HG02623 (cell line): ENCODE measurements around the gene CD96.
A peak's percentile ranks its signal among the peaks of the same experiment; 100 is the strongest.
"Not testable (repeated sequence)": the region's sequence is repeated elsewhere in the genome, so short reads cannot be mapped to it uniquely, and the experiment has no call there.

Source experiments
- ATAC-seq: cut with Tn5 transposase; IDR thresholded peaks from one replicate; pipeline ENCODE4 v1.9.1; 2021; ENCODE audit warnings: moderate library complexity; ENCODE audit not compliant: unreplicated experiment

Gene CD96, protein sequence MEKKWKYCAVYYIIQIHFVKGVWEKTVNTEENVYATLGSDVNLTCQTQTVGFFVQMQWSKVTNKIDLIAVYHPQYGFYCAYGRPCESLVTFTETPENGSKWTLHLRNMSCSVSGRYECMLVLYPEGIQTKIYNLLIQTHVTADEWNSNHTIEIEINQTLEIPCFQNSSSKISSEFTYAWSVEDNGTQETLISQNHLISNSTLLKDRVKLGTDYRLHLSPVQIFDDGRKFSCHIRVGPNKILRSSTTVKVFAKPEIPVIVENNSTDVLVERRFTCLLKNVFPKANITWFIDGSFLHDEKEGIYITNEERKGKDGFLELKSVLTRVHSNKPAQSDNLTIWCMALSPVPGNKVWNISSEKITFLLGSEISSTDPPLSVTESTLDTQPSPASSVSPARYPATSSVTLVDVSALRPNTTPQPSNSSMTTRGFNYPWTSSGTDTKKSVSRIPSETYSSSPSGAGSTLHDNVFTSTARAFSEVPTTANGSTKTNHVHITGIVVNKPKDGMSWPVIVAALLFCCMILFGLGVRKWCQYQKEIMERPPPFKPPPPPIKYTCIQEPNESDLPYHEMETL

DNA sequence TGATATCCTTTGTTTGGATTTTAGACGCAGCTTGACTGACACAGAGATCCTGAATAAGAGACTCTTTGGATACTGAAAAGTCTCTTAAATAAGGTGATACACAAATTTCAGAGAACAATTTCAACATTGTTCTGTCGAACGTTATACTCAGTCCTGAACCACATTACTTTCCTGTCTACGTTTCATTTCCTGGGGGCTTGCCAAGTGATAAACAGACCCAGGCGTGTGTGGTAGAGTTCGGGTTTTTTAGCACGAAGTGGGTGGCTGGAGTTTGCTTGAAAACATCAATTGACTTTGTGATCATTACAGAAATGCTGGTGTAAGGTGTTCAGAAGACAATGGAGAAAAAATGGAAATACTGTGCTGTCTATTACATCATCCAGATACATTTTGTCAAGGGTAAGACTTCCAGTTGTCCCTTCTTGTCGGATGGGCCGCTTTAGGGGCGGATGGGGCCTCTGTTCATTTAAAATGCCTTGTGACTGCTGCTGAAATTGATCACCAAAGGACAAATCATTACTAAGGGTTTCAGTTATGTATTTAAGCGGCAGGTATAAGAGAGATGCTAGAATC lies at the start of gene CD96:
TSS of gene CD96 (plus strand) at position 287 of the 573 bp plus-strand sequence. CDS start at position 339, 52 bp downstream.
- peak; percentile 25 for ATAC-seq

DNA sequence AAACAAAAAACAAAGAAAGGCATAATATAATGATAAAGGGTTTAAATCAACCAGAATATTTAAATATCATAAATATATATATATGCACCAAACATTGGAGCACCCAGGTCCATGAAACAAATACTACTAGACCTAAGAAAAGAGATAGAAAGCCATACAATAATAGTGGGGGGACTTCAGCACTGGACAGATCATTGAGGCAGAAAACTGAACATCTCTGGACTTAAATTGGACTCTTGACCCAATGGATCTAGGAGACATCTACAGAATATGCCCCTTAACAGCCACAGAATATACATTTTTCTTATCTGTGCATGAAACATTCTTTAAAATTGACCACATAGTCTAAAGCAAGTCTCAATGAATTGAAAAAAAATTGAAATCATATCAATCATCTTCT lies 48.7 kb upstream of the CD96 start:
- ATAC-seq: no peak

DNA sequence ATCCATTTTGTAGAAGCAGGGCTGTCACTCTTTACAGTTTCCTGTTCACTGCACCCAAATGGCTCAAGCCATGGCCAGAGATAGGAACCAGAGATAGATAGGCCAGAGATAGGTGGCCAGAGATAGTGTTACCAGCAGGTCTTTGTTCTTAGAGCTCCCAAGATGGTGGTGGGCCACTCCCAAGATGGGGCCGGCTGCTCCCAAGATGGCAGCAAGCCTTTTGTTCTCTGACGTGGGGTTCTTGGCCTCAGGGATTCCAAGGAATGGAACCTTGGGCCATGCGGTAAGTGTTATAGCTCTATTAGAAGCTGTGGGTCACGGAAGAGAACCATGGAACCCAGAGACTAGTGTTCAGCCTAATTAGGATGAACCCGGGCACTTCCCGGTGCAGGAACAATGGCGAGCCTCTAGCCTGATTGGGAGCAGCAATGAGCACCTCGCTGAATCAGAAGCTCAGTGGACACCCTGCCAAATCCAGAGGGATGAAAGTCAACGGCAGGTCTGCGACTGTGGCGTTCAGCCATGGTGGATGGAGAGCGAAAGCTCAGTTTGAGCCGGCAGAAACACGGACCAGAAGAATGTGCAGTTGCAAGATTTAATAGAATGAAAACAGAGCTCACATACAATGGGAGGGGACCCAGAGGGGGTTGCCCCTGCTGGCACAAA lies 45.0 kb upstream of the CD96 start:
- ATAC-seq: no peak

DNA sequence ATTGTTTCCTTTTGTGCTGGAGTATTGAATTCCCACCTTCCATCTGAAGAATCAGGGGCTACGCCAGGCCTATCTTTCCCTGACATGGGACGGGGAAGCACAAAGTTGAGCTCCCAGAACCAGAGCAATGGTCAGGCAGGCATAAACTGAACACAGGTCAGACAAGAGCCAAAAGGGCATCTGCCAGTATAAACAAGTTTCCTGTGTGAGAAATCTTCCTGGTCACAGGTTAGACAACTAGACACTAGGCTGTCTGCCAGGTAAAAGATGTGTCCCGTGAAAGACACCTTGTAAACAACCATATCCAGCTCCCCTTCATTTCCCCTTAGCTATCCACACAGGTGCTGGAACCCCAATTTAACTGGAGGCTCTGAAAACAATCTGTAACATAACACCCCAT lies 44.0 kb upstream of the CD96 start:
- ATAC-seq: no peak

DNA sequence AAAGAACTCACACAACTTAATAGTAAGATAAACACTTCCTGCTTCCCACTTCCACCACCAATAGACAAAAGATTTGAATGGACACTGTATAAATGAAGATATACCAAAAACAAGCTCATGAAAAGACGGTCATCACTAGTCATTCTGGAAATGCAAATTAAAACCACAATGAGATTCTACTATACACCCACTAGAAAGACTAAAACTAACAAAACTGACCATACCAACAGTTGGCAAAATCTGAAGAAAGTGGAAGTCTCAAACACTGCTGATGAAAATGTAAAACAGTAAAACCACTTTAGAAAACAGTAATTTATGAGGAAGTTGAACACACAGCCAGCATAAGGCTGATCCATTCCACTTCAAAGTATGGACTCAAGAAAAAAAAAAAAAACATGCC lies 35.6 kb upstream of the CD96 start:
- ATAC-seq: peak; percentile 84

DNA sequence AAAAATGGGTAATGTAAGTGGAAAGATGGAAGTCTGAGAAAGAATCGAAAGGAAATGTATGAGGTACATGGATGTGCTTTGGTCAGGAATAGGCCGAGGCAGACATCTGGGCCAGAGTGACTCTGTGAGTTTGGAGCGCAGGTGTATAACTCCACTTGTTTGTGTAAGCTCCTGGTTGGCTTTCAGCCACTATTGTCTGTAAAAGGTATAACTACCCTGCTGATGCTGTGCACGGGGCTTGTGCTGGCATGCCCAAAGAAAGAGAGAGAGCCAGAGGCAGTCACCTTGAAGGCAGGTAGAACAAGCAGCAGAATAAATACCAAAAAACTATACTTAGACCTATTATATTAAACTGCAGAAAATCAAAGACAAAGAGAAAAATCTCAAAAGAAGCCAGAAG lies 32.7 kb upstream of the CD96 start:
- no peak for ATAC-seq

DNA sequence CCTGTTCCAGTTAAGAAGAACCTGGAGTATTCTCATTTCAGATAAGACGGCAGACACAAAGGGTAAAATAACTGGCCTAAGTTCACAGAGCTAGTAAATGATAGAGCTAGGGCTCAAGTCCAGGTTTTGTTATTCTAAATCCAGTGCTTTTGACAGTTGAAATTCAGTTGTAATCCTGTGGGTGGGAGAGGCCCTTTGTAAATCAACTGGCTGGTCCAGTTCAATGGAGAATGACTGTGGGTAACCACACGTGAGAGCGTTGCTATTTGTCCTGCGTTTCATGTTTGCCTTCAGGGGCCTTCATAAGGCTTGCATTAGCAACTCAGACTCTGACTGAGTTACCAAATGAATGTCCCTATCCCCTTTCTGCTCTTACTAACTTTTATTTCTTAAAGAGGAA lies 24.2 kb upstream of the CD96 start:
- ATAC-seq: no peak

DNA sequence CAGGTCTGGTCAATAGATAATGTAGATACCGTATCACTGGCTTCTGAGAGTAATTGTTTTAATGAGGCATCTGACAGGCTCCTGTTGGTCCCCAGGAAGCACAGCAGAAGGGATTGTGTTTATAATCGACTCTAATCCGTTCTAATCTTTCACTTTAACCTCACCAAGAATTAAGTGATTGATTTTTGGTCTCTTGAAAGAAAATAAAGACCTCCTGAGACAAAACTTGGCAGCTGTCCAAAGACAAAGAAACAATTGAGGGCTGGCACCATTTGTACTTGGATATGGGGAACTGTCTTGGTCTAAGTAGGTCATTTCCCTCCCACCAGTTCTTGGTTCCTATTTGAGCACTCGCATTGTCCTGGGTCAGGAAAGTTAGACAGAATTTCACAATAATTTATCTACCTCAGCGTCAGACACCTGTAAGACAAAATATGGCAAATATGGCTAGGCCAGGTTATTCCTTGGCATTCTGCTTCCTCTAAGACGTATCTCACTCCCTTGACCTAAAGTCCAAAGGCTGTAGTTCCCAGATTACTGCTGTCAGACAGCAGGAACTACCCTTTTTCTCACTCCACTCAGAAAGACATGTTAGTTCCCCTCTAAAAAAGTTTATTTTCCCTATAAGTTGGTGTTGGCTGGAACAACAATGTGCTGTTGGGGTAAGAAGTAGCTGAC lies 22.7 kb upstream of the CD96 start:
- no peak for ATAC-seq

DNA sequence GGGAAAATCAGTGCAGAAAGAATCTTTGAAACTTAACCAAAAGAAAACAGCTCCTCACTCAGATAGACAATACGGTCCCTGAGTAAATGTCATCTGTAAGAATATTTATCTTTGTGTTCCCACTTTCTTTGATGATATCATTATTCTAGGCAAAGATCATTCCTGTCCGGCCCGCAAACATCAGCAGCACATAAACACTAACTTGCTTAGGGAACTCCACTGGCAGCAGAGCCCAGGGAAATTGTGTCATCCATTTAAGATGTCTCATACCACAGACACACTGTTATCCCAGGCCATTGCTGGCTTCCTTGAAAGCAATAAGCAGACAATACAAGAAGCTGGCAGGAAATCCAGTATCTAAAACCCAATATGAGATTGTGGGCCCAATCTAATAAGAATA lies 20.1 kb upstream of the CD96 start:
- no peak for ATAC-seq

DNA sequence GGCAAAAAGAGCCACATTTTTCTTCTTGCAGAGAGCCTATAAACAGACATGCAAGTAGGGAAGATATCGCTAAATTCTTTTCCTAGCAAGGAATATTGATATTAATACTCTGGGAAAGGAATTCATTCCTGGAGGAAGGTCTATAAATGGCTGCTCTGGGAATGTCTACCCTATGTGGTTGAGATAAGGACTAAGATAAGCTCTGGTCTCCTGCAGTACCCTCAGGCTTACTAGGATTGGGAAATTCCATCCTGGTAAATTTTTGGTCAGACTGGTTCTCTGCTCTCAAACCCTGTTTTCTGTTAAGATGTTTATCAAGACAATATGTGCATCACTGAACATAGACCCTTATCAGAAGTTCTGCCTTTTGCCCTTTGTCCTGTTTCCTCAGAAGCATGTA lies 17.5 kb upstream of the CD96 start:
- not testable (repeated sequence) for ATAC-seq

DNA sequence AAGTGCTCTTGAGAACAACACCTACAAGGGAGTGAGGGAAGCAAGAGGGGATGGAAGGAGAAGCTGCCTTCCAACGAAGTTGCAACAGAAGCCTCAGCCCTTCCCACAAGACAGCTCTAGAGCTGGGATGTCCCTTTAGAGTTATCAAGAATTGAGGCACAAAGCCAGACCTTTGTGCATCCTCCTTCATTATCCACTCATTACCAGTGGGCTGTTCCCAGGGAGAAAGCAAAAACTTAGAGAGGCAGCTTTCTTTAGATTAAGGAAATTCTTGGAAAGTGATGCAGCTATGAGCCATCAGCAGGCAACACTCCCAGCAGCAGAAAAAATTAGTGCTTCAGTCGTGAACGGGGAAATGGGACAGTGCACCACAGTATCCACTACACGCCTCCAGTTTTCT lies 10.6 kb upstream of the CD96 start:
- ATAC-seq: no peak

DNA sequence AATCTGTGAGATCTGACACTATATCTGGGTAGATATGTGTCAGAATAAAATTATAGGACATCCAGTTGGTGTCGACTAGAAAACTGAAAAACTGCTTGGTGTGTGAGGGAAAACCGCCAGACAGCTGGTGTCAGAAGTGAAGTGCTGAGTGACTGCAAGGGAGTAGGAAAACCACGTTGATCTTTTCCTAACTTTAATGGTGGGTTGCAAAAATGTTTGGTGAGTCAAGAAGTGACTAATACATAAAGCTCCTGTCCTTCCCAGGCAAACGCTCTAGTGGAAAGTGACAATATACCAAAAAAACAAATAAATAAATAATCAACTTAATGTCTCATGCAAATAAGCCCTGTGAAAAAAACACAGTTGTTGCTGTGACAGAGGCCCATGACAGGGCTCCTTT lies 7.3 kb upstream of the CD96 start:
- no peak for ATAC-seq

DNA sequence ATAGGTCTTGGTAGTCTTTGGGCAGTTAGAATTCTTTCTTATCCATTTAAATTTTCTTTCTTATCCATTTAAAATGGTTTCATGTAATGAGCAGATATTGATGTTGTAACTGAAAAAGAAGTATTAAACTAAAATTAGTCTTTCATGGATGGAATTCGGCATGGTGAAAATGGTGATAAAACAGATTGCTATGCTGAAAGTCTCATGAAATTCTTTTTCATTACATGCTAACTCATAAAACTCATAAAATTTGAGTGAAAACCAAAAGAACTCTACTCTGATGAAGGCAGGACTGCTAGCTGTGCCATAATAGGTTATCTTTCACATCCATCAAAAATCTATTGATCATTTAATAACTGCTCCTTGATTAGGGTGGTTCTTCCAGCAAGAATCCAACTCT lies 3.9 kb upstream of the CD96 start:
- ATAC-seq: no peak

DNA sequence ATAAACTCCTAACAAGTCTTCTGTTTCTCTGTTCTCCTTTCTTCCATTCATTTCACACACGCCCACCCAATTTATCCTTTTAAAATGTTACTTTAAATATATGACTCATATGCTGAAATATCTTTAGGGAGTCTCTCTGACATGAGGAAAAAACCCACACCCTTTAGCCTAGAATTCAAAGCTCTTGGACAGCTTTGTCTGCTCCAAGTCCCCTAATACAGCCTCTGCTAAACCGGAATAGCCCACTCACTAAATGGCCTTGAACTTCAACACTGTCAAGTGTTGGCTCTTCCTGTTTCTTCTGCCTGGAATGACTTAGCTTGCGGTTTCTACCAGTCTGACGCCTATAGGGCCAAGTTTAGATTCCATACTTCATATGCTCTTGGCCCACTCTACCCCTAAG lies 3.3 kb upstream of the CD96 start:
- peak; percentile 27 for ATAC-seq

DNA sequence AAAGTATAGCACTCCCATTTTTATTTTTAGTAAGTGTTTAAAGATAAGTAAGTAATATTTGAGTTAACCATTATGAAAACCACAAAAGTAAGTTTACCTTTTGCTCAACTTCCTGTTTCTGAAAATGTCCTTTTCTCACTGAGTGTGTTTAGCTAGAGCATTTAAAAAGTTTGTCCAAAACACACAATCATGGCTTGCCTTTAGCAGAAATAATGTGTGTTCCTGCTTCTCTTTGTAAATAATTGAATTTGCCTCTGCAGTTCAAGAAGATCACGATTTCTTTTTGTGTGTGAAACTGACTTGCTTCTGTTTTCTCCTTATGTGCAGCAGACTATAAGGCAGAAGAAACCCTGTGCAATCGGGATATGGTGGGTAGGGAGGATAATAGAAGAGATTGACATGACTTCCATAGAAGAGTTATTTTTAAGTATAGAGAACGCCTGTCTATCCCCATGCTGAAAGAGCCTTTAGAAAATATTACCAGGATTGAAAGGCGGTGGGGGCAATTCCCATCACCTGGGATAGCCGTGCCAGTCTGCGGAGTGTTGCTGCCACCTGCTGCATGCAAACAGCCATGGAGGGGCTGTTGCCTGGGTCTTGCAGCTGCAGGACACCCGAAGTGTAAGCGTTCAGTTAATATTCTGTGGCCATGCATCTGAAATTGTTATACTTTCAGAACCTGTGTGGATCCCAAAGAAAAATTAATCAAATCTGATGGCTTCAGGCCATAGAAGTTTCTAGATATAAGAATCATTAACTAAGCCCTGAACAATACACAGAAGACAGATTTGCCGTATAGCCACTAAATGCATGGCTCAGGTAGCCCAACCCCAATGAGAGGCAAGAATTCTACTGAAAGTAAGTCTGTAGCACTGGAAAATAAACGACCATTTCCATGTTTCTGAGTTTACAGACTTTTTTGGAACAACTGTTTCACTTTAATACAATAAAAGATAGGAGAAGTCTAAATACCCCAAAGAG lies 2.4 kb upstream of the CD96 start:
- peak; percentile 73 for ATAC-seq

DNA sequence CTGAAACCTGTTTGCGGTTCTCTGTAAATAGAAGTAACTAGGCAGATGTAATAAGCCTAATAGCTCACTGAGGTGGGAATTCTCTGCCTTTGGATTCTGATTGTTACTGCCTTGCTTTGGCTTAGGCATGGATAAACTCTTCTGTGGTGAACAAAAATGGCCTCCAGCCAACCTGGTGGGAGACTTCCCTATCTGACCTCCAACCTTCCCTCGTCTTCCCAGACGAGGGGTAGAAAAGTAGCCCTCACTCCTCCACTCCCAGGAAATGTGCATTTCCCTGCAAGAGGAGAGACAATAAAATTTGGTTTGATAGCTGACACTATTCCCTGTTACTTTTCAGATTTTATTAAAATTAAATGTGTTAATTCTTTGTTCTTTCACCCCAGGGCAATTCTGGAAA lies 606 bp upstream of the CD96 start:
- ATAC-seq: no peak

DNA sequence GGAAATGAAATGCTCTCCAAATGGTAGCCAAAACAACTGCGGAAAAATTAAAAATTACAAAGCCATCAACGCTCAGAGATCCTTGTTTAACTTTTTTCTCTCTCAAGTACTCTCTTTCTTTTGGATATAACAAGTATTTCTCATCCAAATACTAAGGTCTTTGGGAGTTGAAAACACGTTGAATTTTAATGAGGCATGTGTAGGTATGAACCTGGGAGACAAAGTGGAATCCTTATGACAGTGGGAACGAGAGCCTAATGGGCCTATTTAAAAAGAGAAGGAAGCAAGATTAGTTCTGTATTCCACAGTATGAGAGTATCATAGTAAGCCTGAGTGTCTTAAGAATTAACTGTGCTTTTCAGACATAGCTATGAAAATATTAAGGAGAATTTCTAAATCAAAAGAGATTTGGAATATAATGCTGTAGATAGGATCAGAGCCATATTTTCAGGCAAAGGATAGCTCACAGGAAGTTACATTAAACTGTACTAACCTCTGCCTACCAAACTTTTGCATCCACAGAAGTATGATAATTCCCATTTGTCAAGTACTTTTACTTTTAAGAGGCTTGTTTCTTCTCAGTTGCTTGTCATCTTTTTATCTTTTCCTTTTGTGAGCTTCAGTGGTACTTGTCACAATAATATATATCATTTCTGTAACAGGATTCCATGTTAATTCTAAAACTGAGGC lies 759 bp downstream of the CD96 start:
- ATAC-seq: no peak

DNA sequence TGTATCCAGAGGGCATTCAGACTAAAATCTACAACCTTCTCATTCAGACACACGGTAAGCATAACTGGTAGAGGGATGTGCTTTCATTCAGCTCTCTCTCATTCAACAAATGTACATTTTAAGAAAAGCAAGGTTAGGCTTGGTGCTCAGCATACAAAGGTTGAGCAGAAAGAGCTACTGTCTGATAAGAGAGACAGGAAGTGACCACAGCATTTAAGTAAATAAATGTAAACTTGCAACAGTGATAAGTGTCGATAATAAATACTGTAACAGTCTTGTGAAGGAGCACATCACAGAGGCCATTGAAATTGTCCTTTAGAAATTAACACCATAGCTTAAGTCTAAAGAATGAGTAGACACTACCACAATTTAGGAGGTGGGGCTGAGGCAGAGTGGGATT lies 3.4 kb downstream of the CD96 start:
- no peak for ATAC-seq

DNA sequence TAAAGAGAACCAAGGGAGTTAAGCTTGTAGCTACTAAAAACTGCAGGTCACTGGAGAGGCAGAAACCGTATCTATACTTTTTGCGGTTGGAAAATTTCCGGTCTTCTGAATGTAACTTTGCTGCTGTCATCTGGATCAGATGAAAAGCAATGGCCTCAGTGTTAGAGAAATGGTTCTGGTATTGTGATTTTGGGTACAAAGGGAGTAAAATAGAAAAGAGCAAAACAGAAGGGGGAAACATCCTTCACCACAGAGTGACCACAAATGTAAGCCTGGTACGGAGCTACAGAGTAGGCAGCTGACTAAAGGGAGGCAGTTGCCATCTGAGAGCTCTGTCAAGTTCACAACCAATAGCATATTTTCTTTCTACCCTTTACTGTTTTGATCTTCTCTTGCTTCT lies 5.6 kb downstream of the CD96 start:
- peak; percentile 87 for ATAC-seq

DNA sequence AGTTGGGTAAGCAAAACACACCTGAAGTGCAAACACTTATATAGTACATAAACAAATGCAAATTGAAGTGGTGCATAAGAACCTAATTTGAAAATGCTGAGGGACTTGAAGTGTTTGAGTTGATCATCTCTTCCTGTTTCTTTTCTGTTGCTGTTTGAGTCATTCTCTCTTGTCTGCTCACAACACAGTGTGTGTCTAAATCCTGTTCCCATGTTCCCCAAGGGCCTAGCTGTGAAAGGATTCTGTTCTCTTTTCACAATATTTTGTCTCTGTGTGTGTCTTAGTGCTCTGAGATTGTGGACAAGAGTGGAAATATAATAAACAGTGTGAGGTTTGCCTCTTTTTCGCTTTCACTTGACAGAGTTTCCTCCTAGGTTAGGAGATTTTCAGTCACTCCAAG lies 6.1 kb downstream of the CD96 start:
- ATAC-seq: peak; percentile 63
